MCF 10A (cell line): ENCODE data around the gene PSMG3. TPM values are rescaled to one million over a fixed set of nuclear protein-coding genes. Genes with fewer than 3 reads are reported as not detected.

Experiments used
- BruUV-seq: library from RNA; stranded (reverse); fragments of 400-500 nt; replicated peaks from 2 replicates; lab custom pipeline; 2021; lab: Mats Ljungman, UMichigan
- CTCF ChIA-PET: fragments of 300-600 bp; sonication (Branson Sonifier 250); formaldehyde crosslinking; extraction: SDS; loops from one replicate; lab custom pipeline; 2021; ENCODE audit warnings: antibody characterized with exemption, inconsistent platforms; lab: Yijun Ruan, JAX
- POLR2A ChIA-PET: fragments of 300-600, 350-650 bp; sonication (Branson Sonifier 250); formaldehyde crosslinking; extraction: SDS; loops from one replicate; lab custom pipeline; 2020; ENCODE audit warnings: antibody characterized with exemption, inconsistent platforms; lab: Yijun Ruan, JAX
- DNase-seq: peaks from one replicate; pipeline ENCODE4 v3.0.0-alpha.2; 2018; ENCODE audit not compliant: unreplicated experiment
- H3K27ac Mint-ChIP-seq: one replicate; pipeline ENCODE4 v1.8.0; 2022; ENCODE audit warnings: mild to moderate bottlenecking, low read depth, mixed read lengths; ENCODE audit not compliant: unreplicated experiment
- H3K27me3 Mint-ChIP-seq: one replicate; pipeline ENCODE4 v1.8.0; 2022; ENCODE audit warnings: mixed read lengths; ENCODE audit not compliant: insufficient read depth, unreplicated experiment
- H3K36me3 Mint-ChIP-seq: one replicate; pipeline ENCODE4 v1.8.0; 2022; ENCODE audit warnings: mild to moderate bottlenecking, moderate library complexity, mixed read lengths; ENCODE audit not compliant: insufficient read depth, unreplicated experiment
- H3K4me1 Mint-ChIP-seq: one replicate; pipeline ENCODE4 v1.8.0; 2022; ENCODE audit warnings: mixed read lengths; ENCODE audit not compliant: insufficient read depth, unreplicated experiment
- H3K4me3 Mint-ChIP-seq: one replicate; pipeline ENCODE4 v1.8.0; 2022; ENCODE audit warnings: mild to moderate bottlenecking, moderate library complexity, mixed read lengths; ENCODE audit not compliant: unreplicated experiment
- H3K9me3 Mint-ChIP-seq: one replicate; pipeline ENCODE4 v1.8.0; 2022; ENCODE audit warnings: mixed read lengths; ENCODE audit not compliant: unreplicated experiment
- CTCF ChIP-seq: fragments of 200-600 bp; IDR thresholded peaks from one replicate; pipeline ENCODE4 v1.8.0; 2022; ENCODE audit warnings: antibody characterized with exemption, mild to moderate bottlenecking; ENCODE audit not compliant: unreplicated experiment
- intact Hi-C: fragments of 100-400 bp; cut with micrococcal nuclease; formaldehyde crosslinking; loops from 2 replicates; pipeline ENCODE4 v1.14.1; 2022
- total RNA-seq: library from RNA; stranded (reverse); gene quantifications from 2 replicates; pipeline ENCODE4 v1.2.3, GENCODE V29; 2022

PSMG3 gene
- total RNA-seq, 1 experiment from 2014 or later: 42.1 TPM

- H3K9me3 Mint-ChIP-seq: peaks cover 8% of the 10 kb centered on the region
- H3K36me3 Mint-ChIP-seq: peaks cover 8% of the 10 kb centered on the region
- peaks cover 11% of the 10 kb centered on the region for H3K4me1 Mint-ChIP-seq
- no peak for DNase-seq
- H3K27ac Mint-ChIP-seq: no peak overlapping the region
- peaks cover 11% of the 10 kb centered on the region for H3K27me3 Mint-ChIP-seq
- no TSS peak for BruUV-seq
- intact Hi-C loops: loop anchor here (10.0 kb wide), 1 partner anchor 619 kb away; no protein-coding TSS in a partner anchor
- no peak overlapping the region for H3K4me3 Mint-ChIP-seq
- ChIA-PET CTCF (interaction anchor here (0.9 kb wide), 1 partner anchor 772 kb away, joined by 3 read pairs; no protein-coding TSS in a partner anchor), POLR2A (no interaction called here)
- no peak for TF ChIP-seq CTCF
Measured at GRCh38 chr7:1575809-1576208, 6.0 kb upstream of the PSMG3 start.

GRCh38 chr7:1572111-1572822 lies 2.4 kb upstream of the PSMG3 start:
- DNase-seq: no peak
- TF ChIP-seq CTCF: no peak
- H3K4me1 Mint-ChIP-seq: peaks cover 24% of the 10 kb centered on the region
- intact Hi-C loops: loop anchor here (10.0 kb wide), 1 partner anchor 623 kb away; no protein-coding TSS in a partner anchor
- CTCF ChIA-PET: no interaction called here
- H3K9me3 Mint-ChIP-seq: no peaks in the 10 kb centered on the region
- BruUV-seq: no TSS peak
- no peaks in the 10 kb centered on the region for H3K27me3 Mint-ChIP-seq
- POLR2A ChIA-PET: no interaction called here
- peaks cover 17% of the 10 kb centered on the region for H3K36me3 Mint-ChIP-seq
- H3K27ac Mint-ChIP-seq: no peak overlapping the region
- no peak overlapping the region for H3K4me3 Mint-ChIP-seq

GRCh38 chr7:1569440-1569832 lies 396 bp downstream of the PSMG3 start:
- intact Hi-C loops: no loop called here
- Mint-ChIP-seq H3K27me3 (no peaks in the 10 kb centered on the region), H3K27ac (peak overlapping the region; percentile 64), H3K4me1 (peaks cover 34% of the 10 kb centered on the region), H3K4me3 (peak overlapping the region; percentile 72), H3K9me3 (no peaks in the 10 kb centered on the region), H3K36me3 (peaks cover 33% of the 10 kb centered on the region)
- TF ChIP-seq CTCF: no peak
- BruUV-seq: no TSS peak
- ChIA-PET POLR2A (interaction anchor here (0.6 to 3.3 kb wide), 4 partner anchors 10 to 787 kb away, joined by 3 to 28 read pairs (median 14); partner anchors contain the start of gene TMEM184A), CTCF (interaction anchor here (0.6 to 1.0 kb wide), 2 partner anchors 13 to 63 kb away, joined by 3 to 5 read pairs; partner anchors contain the start of gene TMEM184A)
- DNase-seq: no peak

GRCh38 chr7:1569016-1569415 lies 816 bp downstream of the PSMG3 start:
- TSS peak; percentile 72 for BruUV-seq
- H3K36me3 Mint-ChIP-seq: peaks cover 33% of the 10 kb centered on the region

More at GRCh38 chr7:1569016-1569415, 816 bp downstream of the PSMG3 start:
- POLR2A ChIA-PET: interaction anchor here (0.6 to 3.3 kb wide), 3 partner anchors 13 to 787 kb away, joined by 3 to 28 read pairs (median 19); partner anchors contain the start of gene TMEM184A
- TF ChIP-seq CTCF: no peak
- peak; percentile 62 for DNase-seq
- CTCF ChIA-PET: no interaction called here
- H3K9me3 Mint-ChIP-seq: no peaks in the 10 kb centered on the region
- intact Hi-C loops: no loop called here
- H3K4me3 Mint-ChIP-seq: peak overlapping the region; percentile 72
- H3K27ac Mint-ChIP-seq: peak overlapping the region; percentile 64
- H3K4me1 Mint-ChIP-seq: peaks cover 34% of the 10 kb centered on the region
- no peaks in the 10 kb centered on the region for H3K27me3 Mint-ChIP-seq
